HG03025 (cell line): Measurements from ENCODE around the gene LPCAT2.
"Not testable (repeated sequence)": the region's sequence is repeated elsewhere in the genome, so short reads cannot be mapped to it uniquely, and the experiment has no call there.

ENCODE experiments used
- ATAC-seq: cut with Tn5 transposase; IDR thresholded peaks from one replicate; pipeline ENCODE4 v1.9.1; 2021; ENCODE audit warnings: mild to moderate bottlenecking, moderate library complexity; ENCODE audit not compliant: unreplicated experiment, low FRiP score

LPCAT2 gene

GRCh38 chr16:55577887-55578286, 69.0 kb downstream of the LPCAT2 start:
- no peak for ATAC-seq

DNA sequence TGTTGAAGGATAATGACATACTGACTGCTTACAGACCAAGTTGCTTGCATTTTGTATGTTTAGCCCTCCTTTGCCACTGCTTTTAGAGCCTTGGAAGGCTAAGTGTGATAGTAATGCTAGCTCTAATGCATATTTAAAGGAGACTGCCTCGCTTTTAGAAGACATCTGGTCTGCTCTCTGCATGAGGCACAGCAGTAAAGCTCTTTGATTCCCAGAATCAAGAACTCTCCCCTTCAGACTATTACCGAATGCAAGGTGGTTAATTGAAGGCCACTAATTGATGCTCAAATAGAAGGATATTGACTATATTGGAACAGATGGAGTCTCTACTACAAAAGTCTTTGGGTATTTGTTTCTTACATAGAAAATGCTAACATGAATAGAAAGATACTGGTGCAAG, 76.8 kb downstream of the LPCAT2 start:
- no peak for ATAC-seq

- ATAC-seq, result no peak
Observed at GRCh38 chr16:55588799-55589198, 79.9 kb downstream of the LPCAT2 start.

- ATAC-seq, result no peak
Observed at GRCh38 chr16:55592306-55592705, 83.4 kb downstream of the LPCAT2 start.

DNA sequence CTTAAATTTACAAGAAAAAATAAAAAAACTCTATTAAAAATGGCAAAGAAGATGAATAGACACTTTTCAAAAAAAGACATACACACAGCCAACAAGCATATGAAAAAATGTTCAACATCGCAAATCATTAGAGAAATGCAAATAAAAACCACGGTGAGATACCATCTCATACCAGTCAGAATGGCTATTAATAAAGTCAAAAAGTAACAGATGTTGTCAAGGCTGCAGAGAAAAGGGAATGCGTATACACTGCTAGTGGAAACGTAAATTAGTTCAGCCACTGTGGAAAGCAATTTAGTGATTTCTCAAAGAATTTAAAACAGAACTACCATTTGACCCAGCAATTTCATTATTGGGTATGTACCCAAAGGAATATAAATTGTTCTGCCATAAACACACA, 89.1 kb downstream of the LPCAT2 start:
- no peak for ATAC-seq

GRCh38 chr16:55605754-55606336, 97.0 kb downstream of the LPCAT2 start:
- no peak for ATAC-seq

DNA sequence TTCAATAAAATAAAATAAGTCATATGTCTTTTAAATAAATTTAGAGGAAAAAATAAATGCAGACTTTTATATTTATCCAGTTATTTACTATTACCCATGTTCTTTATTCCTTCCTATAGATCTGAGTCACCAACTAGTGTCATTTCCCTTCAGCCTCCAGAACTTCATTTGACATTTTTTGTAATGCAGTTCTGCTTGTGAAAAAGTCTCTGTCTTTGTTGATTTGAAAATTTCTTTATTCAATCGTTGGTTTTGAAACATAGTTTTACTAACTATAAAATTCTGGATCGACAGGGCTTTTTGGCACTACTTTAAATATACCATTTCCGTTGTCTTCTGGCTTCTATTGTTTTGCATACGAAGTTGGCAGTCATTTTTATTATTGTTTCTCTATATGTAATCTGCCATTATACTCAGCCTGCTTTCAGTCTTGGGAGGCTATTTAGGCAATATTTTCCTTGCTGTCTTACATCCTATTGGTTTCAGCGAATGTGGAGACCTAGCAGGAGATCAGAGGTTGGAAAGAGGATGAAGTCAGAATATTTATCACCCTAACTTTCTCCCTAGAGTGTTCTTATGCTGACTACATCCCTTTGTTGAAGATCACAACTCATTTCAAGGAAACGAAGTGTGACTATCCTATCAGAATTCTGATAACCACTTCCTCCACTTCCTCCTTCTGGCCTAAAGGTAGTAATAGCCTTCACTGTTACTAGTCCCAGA, 104.9 kb downstream of the LPCAT2 start:
- ATAC-seq, result no peak

DNA sequence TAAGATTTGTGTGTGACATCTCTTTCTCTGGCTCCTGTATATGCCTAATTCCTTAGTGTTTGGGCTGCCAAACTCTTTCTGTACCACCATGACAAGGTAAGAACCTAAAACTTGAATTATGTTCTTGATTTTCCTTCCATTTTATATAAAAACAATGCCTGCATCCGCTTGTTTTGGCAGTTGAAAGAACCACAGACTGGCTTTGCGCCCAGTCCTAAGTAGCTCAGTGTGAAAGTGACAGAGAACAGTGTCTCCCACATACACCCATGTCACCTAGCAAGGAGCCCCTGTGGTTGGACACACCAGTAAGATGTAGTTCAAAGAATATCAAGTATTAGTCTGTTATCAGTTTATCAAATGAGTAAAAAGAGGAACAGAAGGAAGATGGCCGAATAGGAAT, 106.2 kb downstream of the LPCAT2 start:
- no peak for ATAC-seq

GRCh38 chr16:55615670-55616069, 106.8 kb downstream of the LPCAT2 start:
- ATAC-seq, result not testable (repeated sequence)

GRCh38 chr16:55621771-55622170, 112.9 kb downstream of the LPCAT2 start:
- ATAC-seq, result no peak

DNA sequence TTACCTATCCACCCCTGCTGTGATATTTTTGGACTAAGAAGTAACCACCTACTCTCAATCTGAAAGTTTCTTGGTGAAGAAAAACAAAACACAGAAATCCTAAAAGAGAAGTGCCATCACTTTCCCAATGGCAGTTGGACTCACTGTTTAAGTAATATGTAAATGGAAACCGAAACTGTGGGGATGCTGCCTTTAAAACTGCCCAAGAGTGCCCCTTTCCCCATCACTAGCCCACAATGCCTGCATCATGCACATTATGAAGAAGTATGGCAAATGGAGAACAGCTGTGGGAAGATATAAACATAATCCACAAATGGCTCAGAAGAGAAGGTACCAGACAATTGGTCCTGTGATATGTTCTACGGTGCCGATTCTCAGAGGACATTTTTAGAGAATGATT, 113.4 kb downstream of the LPCAT2 start:
- ATAC-seq, result no peak

DNA sequence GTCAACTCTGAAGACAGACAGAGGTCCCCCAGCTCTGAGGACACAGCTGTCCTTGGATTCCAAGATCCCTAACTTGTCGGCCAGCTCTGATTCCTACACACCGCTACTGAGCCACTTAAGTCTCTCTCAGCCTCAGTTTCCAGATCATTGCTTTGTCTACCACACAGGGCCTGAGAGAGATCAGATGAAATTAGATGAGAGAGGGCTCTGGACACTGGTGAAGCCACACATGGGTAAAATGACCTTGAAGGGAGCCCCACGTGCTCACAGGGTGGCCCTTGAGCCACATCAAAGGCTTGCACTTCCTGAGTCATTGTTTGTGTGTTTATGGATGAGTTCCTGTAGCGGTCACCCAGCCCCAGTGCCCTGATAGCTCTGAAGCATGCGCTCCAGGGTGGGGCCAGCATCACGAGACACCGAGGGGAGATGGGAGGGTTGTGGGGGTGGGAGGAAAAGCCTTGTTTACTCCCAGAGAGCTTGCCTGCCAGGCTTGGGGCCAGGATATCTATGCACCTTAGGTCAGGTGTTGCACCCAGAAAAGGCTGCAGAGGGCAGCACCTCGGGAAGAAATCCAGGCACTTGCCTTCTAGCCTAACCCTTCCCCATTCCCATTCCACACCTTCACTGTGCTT, 114.2 kb downstream of the LPCAT2 start:
- no peak for ATAC-seq

GRCh38 chr16:55623640-55624039, 114.8 kb downstream of the LPCAT2 start:
- no peak for ATAC-seq

DNA sequence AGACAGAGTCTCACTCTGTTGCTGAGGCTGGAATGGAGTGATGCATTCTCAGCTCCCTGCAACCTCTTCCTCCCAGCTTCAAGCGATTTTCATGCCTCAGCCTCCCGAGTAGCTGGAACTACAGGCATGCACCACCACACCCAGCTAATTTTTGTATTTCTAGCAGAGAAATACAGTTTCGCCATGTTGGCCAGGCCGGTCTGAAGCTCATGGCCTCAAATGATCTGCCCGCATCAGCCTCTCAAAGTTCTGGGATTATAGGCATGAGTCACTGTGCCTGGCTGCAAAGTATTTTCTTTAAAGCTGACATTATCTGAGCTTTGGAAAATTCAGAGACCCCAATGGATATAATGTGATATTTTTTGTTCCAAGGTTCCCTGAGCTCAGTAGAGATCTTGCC, 115.8 kb downstream of the LPCAT2 start:
- no peak for ATAC-seq

GRCh38 chr16:55625843-55626242, 117.0 kb downstream of the LPCAT2 start:
- no peak for ATAC-seq

DNA sequence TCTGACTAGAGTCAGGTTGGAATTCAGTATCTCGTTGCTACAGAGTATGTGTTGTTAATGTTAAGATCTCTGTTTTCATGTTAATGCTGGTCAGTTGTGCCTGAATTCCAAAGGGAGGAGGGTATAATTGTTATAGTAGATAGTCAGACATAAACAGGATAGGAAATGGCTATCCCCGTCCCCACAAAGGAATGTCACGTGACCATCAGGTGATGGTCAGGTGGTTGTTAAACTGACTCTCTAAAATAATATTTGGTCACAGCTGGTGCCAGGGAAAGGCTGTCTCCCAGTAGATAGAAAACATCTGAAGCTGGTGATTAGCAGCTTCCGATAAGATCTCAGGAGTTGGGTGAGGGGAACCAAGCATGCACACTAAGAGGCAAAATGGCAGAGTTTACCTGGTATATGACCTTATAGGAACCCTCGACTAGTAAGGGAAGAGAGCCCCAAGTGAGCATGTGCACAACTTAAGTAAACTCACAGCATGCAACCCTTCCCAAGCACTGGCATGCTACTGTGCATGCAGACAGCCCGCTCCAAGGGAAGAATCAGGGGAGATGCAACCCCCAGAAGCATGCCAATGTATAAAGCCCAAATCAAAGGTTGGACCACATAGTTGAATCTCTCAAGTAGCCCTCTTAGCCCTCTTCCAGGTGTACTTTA, 119.6 kb downstream of the LPCAT2 start:
- no peak for ATAC-seq

GRCh38 chr16:55630774-55631173, 121.9 kb downstream of the LPCAT2 start:
- ATAC-seq, result no peak

DNA sequence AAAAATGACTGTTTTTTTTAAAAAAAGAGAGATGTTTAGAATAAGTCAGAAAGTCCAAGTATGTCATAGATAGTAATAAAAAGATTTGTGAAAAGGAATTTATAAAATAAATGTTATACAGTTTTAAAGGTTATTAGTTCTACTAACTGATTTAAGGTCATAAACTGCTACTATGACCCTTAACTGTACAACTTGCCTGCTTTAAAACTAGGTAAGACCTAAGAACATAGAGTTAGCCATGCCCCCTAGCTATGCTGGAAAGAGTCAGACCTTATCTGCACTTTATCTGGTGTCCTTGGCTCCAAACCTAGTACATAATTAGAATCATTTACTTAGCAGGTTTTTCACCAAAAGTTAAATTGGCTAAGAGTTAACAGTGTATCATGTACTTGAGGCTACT, 123.4 kb downstream of the LPCAT2 start:
- ATAC-seq, result no peak

GRCh38 chr16:55634193-55634592, 125.3 kb downstream of the LPCAT2 start:
- ATAC-seq, result no peak
